GM12878 (cell line): Measurements from ENCODE around the gene PCF11. TPM values are rescaled to one million over a fixed set of nuclear protein-coding genes. Genes with fewer than 3 reads are reported as not detected.
A peak's percentile ranks its signal among the peaks of the same experiment; 100 is the strongest.

Experiments used
- BCL3 ChIP-seq: IDR thresholded peaks from 2 replicates; pipeline ENCODE4 v1.6.1; 2011; ENCODE audit warnings: borderline replicate concordance, low read depth, mild to moderate bottlenecking, moderate library complexity, low read length; ENCODE audit not compliant: insufficient read depth, poor library complexity, severe bottlenecking
- CREB1 ChIP-seq: IDR thresholded peaks from 2 replicates; pipeline ENCODE4 v1.6.1; 2012; ENCODE audit warnings: low read depth, mild to moderate bottlenecking, inconsistent platforms
- E4F1 ChIP-seq: fragments of 450-650 bp; IDR thresholded peaks from 2 replicates; pipeline ENCODE4 v1.6.1; 2018; ENCODE audit warnings: borderline replicate concordance, mild to moderate bottlenecking; ENCODE audit not compliant: partially characterized antibody
- EGR1 ChIP-seq, 2 experiments: IDR thresholded peaks; 1 replicate in 1 of 2; 2 replicates in 1 of 2; pipeline ENCODE4 v1.6.1; 2011 to 2012; ENCODE audit warnings: low read depth in 2 of 2, low read length in 2 of 2, borderline replicate concordance in 1 of 2, mild to moderate bottlenecking in 1 of 2, moderate library complexity in 1 of 2
- EP300 ChIP-seq, 2 experiments: fragments of 150-350 bp in 1 of 2; IDR thresholded peaks; 2 replicates each; pipeline ENCODE4 v1.6.1; 2011 to 2012; ENCODE audit warnings: low read depth in 2 of 2, low read length in 2 of 2, borderline replicate concordance in 1 of 2, improper control_type of control experiment in 1 of 2, inconsistent platforms in 1 of 2; ENCODE audit not compliant: control insufficient read depth in 1 of 2
- FOXK2 ChIP-seq: fragments of 450-650 bp; IDR thresholded peaks from 2 replicates; pipeline ENCODE4 v1.6.1; 2017; ENCODE audit warnings: mild to moderate bottlenecking, moderate library complexity
- HCFC1 ChIP-seq: fragments of 150-350 bp; IDR thresholded peaks from 2 replicates; pipeline ENCODE4 v1.6.1; 2014; ENCODE audit warnings: low read length
- KLF5 ChIP-seq: fragments of 450-650 bp; IDR thresholded peaks from 2 replicates; pipeline ENCODE4 v1.6.1; 2014; ENCODE audit warnings: mild to moderate bottlenecking; ENCODE audit not compliant: partially characterized antibody
- NKRF ChIP-seq: fragments of 450-650 bp; conservative IDR thresholded peaks from 2 replicates; pipeline ENCODE4 v1.6.1; 2017; ENCODE audit warnings: mild to moderate bottlenecking, moderate library complexity
- RUNX3 ChIP-seq: IDR thresholded peaks from 2 replicates; pipeline ENCODE4 v1.6.1; 2012; ENCODE audit warnings: low read length, inconsistent platforms
- SKIL ChIP-seq: fragments of 450-650 bp; IDR thresholded peaks from 2 replicates; pipeline ENCODE4 v1.6.1; 2017; ENCODE audit warnings: mild to moderate bottlenecking, low read depth, inconsistent platforms; ENCODE audit not compliant: poor library complexity, severe bottlenecking
- TAF1 ChIP-seq: IDR thresholded peaks from 2 replicates; pipeline ENCODE4 v1.6.1; 2011; ENCODE audit warnings: mild to moderate bottlenecking, low read depth, low read length, borderline replicate concordance
- TCF3 ChIP-seq: IDR thresholded peaks from 2 replicates; pipeline ENCODE4 v1.6.1; 2012; ENCODE audit warnings: low read depth, mild to moderate bottlenecking, low read length, borderline replicate concordance; ENCODE audit not compliant: insufficient read depth
- ZBED1 ChIP-seq: IDR thresholded peaks from 2 replicates; pipeline ENCODE4 v1.6.1; 2016; ENCODE audit warnings: borderline replicate concordance
- ZBTB40 ChIP-seq: fragments of 450-650 bp; IDR thresholded peaks from 2 replicates; pipeline ENCODE4 v1.6.1; 2016; ENCODE audit warnings: mild to moderate bottlenecking, moderate library complexity, borderline replicate concordance
- ZNF384 ChIP-seq: IDR thresholded peaks from 2 replicates; pipeline ENCODE4 v1.6.1; 2012; ENCODE audit warnings: low read depth, mild to moderate bottlenecking, low read length, improper control_type of control experiment, borderline replicate concordance
- polyA plus RNA-seq, 11 experiments: library from polyadenylated mRNA; depleted of rRNA in 4 of 11; unstranded in 6 of 11; stranded (reverse) in 5 of 11; fragments of >200 nt; fragmentation: Nextera tagmentation in 4 of 11; fragmentation: Illumina TruSeq in 1 of 11; extraction: Ambion mirVana in 4 of 11; extraction: Trizol in 1 of 11; gene quantifications; 1 replicate in 1 of 11; 2 replicates in 10 of 11; pipeline versions ENCODE4 v1.2.1 to v1.2.3, GENCODE V29; 2011 to 2016; ENCODE audit warnings: inconsistent platforms in 2 of 11, missing spikeins in 2 of 11, low read depth in 1 of 11
- total RNA-seq, 4 experiments: library from RNA; depleted of rRNA in 3 of 4; stranded (reverse); fragments of >200 nt in 3 of 4; fragmentation: Illumina TruSeq in 1 of 4; extraction: Trizol in 1 of 4; gene quantifications; 2 replicates each; pipeline versions ENCODE4 v1.2.1 to v1.2.3, GENCODE V29; 2013 to 2021

The PCF11 gene
- total and polyA plus RNA-seq, 10 of the 15 experiments (the other 5 are each of a cell fraction or from before 2014, with no cell fraction given), result 9.2 to 90.4 (median 48.0) TPM

- TF ChIP-seq NKRF (peak; percentile 65), HCFC1 (no peak), EP300 (IDR thresholded peaks at IDR 0.05; ENCODE audit: borderline replicate concordance in 1 of 2, control insufficient read depth in 1 of 2, low read depth in 2 of 2, low read length in 2 of 2) (0 out of 4 replicates have a peak, but pooled peaks of 1 of the 2 experiments have one; percentile 17), TAF1 (peak; percentile 99), E4F1 (no peak), BCL3 (peak; percentile 11), ZNF384 (no peak), KLF5 (peak; percentile 52), ZBED1 (no peak; the same call in 1 of the 2 replicates), FOXK2 (no peak), TCF3 (0 out of 2 replicates have a peak, but pooled peaks have one; percentile 56), RUNX3 (peak; percentile 80), ZBTB40 (no peak; the same call in 1 of the 2 replicates), SKIL (no peak), EGR1 (IDR thresholded peaks at IDR 0.05; ENCODE audit: borderline replicate concordance in 1 of 2, low read depth in 2 of 2, low read length in 2 of 2) (peak in 1 of 2 experiments; percentile 6; a peak in 1 of 3 replicates), CREB1 (peak; percentile 62; the same call in 1 of the 2 replicates)
These were observed at the start of gene PCF11 (continued) for GRCh38 chr11:83156996-83157593.
